ENCODE measurements around the gene RMI2.

GRCh38 chr16:11398851-11399250 lies 53.6 kb downstream of the RMI2 start:
- TF ChIP-seq TAF1 (IDR thresholded peaks at IDR 0.05; ENCODE audit: borderline replicate concordance, low read depth, low read length) (no peak), POLR2A (IDR thresholded peaks at IDR 0.05; ENCODE audit: low read depth, low read length) (no peak)

Data from GM12892 (cell line).